ENCODE results near the gene PHLDA3.

PHLDA3 gene

DNA sequence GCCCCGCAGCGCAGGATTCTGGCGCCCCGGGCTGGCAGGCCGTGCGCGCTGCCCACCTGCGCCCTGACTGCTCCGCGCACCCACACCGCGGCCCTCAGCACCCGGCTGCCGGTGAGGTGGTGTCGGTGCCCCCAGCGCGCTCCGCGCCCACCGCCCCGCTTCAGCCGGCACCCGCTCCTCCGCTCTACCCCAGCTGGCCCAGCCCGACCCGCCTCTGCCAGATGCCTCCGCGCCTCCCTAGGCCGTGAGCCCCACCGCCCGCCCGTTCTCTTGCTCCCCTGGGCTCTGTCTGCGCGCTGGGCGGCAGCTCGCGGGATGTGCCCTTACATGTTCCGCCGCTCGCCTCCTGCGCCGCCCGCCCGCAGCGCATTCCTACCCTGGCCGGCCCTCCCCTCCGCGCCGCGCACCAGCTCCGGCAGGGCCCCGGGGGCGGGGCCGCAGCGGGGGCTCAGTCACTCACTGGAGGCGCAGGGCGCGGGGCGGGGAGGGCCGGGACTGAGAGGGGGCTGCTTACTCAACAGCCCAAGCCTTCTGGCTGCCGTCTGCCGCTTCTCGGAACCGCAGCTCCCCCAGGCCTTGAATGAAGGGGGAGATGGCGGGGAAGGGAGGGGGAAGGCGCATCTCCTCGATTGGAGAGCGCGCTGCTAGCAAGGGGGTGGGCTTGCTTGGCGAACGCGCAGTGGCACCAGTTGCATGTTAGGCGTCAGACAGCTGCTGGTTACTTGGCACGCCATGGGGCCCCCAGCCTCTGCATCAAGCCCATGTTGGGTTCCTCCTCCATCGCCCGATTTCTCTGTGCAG is at the start of gene PHLDA3:
PHLDA3 (minus strand) TSS at position 345 of the 801 bp plus-strand sequence. CDS start 402 bp downstream, outside the sequence.
- DNase-seq: peak; percentile 23 to 40

DNA sequence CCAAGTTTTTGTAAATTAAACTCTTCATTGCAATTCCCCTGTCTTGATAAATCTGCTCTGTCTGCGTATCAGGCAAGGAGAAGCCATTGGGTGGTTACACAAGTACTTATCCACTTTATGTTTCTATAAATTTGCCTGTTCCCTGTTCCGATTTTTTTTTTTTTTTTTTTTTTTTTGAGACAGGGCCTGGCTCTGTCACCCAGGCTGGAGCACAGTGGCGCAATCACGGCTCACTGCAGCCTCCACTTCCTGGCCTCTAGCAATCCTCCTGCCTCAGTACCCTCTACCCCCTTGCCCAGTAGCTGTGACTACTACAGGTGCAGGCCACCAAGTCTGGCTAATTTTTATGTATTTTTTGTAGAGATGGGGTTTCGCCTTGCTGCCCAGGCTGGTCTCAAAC is 49.1 kb upstream of the PHLDA3 start:
- no peak for DNase-seq

- DNase-seq: no peak
Observed at GRCh38 chr1:201517631-201518030, 48.6 kb upstream of the PHLDA3 start.

- DNase-seq: no peak
Observed at GRCh38 chr1:201516511-201517127, 47.6 kb upstream of the PHLDA3 start.

- DNase-seq: no peak
Observed at GRCh38 chr1:201515895-201516294, 46.9 kb upstream of the PHLDA3 start.

DNA sequence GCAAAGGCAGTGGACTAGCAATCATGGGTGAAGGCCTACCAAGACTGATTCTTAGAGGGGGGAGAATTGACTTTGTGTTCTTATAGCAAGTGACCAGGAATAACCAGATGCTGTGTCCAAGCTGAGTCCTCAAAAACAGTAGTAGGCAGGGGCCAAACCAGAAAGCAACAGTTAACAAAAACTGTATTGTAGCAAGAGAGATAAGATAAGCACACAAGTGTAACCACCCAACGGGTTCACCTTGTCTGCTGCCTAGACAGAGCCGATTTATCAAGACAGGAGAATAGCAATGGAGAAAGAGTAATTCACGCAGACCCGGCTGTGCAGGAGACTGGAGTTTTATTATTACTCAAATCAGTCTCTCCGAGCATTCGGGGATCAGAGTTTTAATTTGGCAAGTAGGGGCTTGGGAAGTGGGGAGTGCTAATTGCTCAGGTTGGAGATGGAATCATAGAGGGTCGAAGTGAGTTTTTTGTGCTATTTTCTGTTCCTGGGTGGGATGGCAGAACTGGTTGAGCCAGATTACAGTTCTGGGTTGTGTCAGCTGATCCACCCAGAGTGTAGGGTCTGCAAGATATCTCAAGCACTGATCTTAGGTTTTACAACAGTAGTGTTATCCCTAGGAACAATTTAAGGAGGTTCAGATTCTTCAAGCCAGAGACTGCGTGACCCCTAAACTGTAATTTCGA is 46.2 kb upstream of the PHLDA3 start:
- no peak for DNase-seq

- no peak for DNase-seq
Observed at GRCh38 chr1:201514466-201514865, 45.5 kb upstream of the PHLDA3 start.

- DNase-seq: no peak
Observed at GRCh38 chr1:201513498-201514243, 44.7 kb upstream of the PHLDA3 start.

DNA sequence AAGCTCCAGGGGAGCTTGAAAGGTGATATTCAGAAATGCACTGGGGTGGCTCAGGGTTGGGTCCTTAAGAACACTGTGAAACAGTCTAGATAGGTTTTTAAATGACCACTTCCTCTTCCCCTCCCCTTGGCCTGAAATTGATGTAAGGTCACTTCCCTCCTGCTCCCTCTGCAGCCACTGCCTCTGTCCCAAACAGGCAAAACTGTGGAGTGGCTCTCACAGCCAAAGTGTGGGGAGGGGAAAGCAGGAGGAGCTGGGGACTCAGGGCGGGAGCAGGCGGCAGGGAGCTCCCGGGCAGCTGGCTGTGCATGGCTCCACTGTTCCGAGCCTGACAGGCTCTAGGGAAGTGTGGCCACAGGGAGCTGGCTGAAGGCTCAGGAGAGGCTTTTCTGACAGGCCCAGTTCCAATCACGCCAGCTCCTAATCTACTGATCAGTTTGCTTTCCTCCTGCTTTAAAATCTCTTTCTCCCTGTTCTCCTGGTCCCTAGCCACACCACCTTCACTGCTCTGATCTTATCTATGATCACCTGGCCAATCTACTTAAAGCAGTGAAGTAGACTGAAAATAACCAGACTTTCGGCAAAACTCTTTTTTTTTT is 43.1 kb upstream of the PHLDA3 start:
- no peak for DNase-seq

GRCh38 chr1:201511396-201511940 is 42.5 kb upstream of the PHLDA3 start:
- no peak for DNase-seq

DNA sequence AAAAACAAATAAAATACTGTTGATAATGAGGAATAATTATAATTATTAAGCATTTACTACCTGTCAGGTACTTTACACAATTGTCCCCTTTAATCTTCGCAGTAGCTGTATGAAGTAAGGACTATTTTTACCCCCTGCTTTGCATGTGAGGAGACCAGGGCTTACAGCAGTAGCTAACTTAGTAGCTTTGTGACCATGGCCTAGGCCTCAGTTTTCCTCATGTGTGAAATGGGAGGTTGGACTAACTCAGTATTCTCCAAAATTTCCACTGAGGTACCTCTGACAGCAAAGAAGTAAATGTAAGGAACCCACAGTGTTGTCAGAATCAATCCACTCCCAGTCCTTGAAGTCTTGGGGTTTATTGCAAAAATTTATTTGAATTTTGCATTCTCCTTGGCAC is 41.7 kb upstream of the PHLDA3 start:
- DNase-seq: no peak

GRCh38 chr1:201509601-201510374 is 40.8 kb upstream of the PHLDA3 start:
- no peak for DNase-seq

- no peak for DNase-seq
Observed at GRCh38 chr1:201508809-201509208, 39.8 kb upstream of the PHLDA3 start.

DNA sequence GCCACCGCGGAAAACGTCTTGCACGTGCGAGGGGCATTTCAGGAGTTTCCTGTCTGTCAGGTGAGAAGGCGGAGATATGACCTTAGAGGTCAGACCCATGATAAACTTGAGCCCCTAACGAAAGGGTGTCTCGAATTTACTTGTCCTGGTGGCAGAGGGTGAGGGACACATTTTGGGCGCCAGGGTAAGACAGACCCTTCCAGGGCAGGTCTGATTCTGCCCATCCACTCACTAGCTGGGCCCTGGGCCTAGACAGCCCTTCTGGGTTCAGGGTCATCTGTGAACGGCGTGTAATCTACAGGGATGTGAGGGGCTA is 38.3 kb upstream of the PHLDA3 start:
- no peak for DNase-seq

DNA sequence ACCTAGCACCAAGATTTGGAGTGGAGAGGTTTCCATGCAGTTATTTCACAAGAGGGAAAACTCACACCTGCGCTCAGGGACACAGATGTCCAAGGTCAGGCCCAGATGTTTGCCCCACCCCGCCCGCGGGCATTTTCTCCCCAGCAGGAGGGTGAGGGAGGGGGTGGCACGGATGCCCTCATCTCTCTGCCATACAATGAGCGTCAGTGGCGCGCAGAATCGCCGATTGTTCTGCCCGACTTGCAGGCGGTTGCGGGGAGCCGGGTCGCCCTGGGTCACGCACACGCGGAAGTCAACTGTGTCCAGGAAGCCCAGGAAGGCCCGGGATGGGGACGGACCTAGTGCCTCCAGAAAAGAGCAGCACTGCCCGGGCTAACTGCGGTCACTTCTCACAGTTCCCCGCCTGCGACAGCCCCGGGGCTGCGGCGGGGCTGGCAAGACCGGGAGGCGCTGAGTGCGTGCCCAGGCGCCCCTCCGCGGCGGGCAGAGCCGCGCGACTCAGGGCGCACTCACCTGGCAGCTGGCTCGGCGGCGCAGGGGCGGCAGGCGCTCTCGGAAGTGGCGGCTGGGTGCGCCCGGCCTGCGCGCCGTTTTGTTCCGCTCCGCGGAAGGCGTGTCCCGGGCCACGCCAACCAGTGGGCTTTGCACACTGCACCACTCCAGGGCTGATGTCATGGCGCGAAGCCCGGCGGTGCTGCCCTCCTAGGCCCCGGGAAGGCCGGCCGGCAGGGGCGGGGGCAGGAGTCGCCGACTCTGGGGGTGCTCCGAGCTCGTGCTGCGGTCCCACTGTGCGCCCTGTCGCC is 37.8 kb upstream of the PHLDA3 start, which contains the start of gene CSRP1:
CSRP1 (minus strand) TSS at position 567 of the 803 bp plus-strand sequence. CDS start 10,820 bp downstream, outside the sequence.
- peak; percentile 75 to 80 for DNase-seq

- no peak for DNase-seq
Observed at GRCh38 chr1:201506092-201506491, 37.1 kb upstream of the PHLDA3 start.

GRCh38 chr1:201505503-201505890 is 36.5 kb upstream of the PHLDA3 start:
- no peak for DNase-seq

- no peak for DNase-seq
Observed at GRCh38 chr1:201504799-201505502, 36.0 kb upstream of the PHLDA3 start.

- no peak for DNase-seq
Observed at GRCh38 chr1:201504179-201504631, 35.2 kb upstream of the PHLDA3 start.

Measured in activated CD4-positive, alpha-beta T cell treated with anti-CD3 and anti-CD28 coated beads for 4 hours (primary cell).